Measurements from ENCODE around the gene MDFIC2. TPM values are rescaled to one million over a fixed set of nuclear protein-coding genes. Genes with fewer than 3 reads are reported as not detected.

Gene MDFIC2
- polyA plus RNA-seq, 1 of the 3 experiments (the other 2 are of a cell fraction), result not detected

- POLR2A ChIA-PET, result no interaction called here
Observed at GRCh38 chr3:70186221-70186620, 126.2 kb downstream of the MDFIC2 start.

More at GRCh38 chr3:70186221-70186620, 126.2 kb downstream of the MDFIC2 start:
- 53% methylated on average over 2 of the region's 2 CpGs for WGBS (ENCODE audit: low lambda C conversion rate)
- Histone ChIP-seq H3K9ac (no peak overlapping the region), H3K27me3 (ENCODE audit: insufficient read depth) (no peaks in the 10 kb centered on the region; the same call in 1 of the 2 replicates), H4K20me1 (ENCODE audit: insufficient read depth) (no peaks in the 10 kb centered on the region), H3K9me2 (no peaks in the 10 kb centered on the region), H3K4me2 (no peak overlapping the region), H3K36me3 (replicated peaks in 1 of 2; ENCODE audit: control insufficient read depth in 1 of 2, insufficient read depth in 2 of 2, low read length in 1 of 2) (no peaks in the 10 kb centered on the region), H3K9me3 (no peaks in the 10 kb centered on the region), H3F3A (replicated peaks; ENCODE audit: insufficient read depth) (no peaks in the 10 kb centered on the region), H2AFZ (ENCODE audit: low read depth) (no peak overlapping the region), H3K27ac (ENCODE audit: low read depth in 2 of 2, low read length in 1 of 2) (no peak overlapping the region), H3K4me1 (ENCODE audit: control insufficient read depth in 1 of 2, insufficient read depth in 2 of 2, low read depth in 1 of 2, low read length in 1 of 2) (no peaks in the 10 kb centered on the region), H3K79me2 (ENCODE audit: insufficient read depth) (no peaks in the 10 kb centered on the region), H3K4me3 (ENCODE audit: low read depth in 2 of 2, low read length in 1 of 2) (no peak overlapping the region)
- TF ChIP-seq GABPA (IDR thresholded peaks at IDR 0.05; ENCODE audit: low read depth) (no peak), RAD21 (IDR thresholded peaks at IDR 0.05; ENCODE audit: low read length) (no peak), ZBTB33 (IDR thresholded peaks at IDR 0.05; ENCODE audit: borderline replicate concordance, low read depth) (no peak), IRF3 (IDR thresholded peaks at IDR 0.05; ENCODE audit: low read depth, low read length) (no peak), NRF1 (IDR thresholded peaks at IDR 0.05; ENCODE audit: low read depth, low read length) (no peak), USF1 (IDR thresholded peaks at IDR 0.05; ENCODE audit: borderline replicate concordance, low read depth) (no peak), RXRA (IDR thresholded peaks at IDR 0.05; ENCODE audit: borderline replicate concordance, low read depth) (no peak), FOXJ3 (CRISPR knock-in tag; IDR thresholded peaks at IDR 0.05) (no peak), EZH2phosphoT487 (IDR thresholded peaks at IDR 0.05; ENCODE audit: borderline replicate concordance, low read depth) (no peak), MAX (IDR thresholded peaks at IDR 0.05; ENCODE audit: low read depth) (no peak), RCOR1 (IDR thresholded peaks at IDR 0.05; ENCODE audit: low read length) (no peak), FOSL2 (IDR thresholded peaks at IDR 0.05; ENCODE audit: borderline replicate concordance, low read depth) (no peak), POLR2AphosphoS5 (IDR thresholded peaks at IDR 0.05; ENCODE audit: low read depth, low read length) (no peak), SIN3A (IDR thresholded peaks at IDR 0.05; ENCODE audit: borderline replicate concordance, low read depth, low read length) (no peak), FOXM1 (IDR thresholded peaks at IDR 0.05; ENCODE audit: low read depth) (no peak)
- CTCF ChIA-PET, result no interaction called here
- no peak for DNase-seq

Measured in SK-N-SH (cell line).